ENCODE measurements around the gene NOS3.
"Not testable (repeated sequence)": the region's sequence is repeated elsewhere in the genome, so short reads cannot be mapped to it uniquely, and the experiment has no call there.

NOS3 gene

DNA sequence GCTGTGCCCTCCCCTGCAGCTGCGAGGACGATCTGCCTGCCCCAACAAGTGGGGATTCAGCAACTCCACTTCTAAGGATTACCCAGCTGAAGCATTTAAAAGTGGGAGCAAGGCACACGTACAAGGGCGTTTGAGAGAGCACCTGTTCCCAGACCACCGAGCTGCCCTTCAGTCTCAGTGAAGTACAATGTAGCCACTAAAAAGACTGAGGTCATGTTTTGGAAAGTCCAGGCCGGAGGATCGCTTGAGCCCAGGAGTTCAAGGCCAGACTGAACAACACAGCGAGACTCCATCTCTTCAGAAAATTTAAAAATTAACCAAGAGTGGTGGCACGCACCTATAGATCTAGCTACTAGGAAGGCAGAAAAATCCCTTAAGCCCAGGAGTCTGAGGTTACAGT is 14.7 kb downstream of the NOS3 start:
- no peak for FAIRE-seq

DNA sequence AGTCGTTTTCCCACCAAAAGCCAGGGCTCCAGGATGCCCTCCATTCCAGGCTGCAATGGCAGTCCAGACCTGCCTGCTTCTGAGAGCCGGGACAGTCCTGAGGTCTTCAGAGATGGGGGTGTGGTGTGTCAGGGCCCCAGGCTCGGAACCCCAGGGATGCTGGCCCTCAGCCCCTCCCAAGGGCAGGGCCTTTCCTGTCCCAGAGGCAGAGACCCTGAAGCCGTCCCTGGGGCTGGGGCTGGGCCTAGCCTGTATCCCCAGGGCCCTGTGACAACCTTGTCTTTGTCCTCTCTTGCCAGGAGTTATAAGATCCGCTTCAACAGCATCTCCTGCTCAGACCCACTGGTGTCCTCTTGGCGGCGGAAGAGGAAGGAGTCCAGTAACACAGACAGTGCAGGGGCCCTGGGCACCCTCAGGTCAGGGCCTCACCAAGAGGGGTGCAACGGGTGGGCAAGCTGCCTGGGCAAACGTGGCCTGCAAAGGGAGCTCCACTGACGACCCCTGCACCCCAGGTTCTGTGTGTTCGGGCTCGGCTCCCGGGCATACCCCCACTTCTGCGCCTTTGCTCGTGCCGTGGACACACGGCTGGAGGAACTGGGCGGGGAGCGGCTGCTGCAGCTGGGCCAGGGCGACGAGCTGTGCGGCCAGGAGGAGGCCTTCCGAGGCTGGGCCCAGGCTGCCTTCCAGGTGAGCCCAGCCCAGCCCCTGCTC is 15.9 kb downstream of the NOS3 start:
- no peak for FAIRE-seq

DNA sequence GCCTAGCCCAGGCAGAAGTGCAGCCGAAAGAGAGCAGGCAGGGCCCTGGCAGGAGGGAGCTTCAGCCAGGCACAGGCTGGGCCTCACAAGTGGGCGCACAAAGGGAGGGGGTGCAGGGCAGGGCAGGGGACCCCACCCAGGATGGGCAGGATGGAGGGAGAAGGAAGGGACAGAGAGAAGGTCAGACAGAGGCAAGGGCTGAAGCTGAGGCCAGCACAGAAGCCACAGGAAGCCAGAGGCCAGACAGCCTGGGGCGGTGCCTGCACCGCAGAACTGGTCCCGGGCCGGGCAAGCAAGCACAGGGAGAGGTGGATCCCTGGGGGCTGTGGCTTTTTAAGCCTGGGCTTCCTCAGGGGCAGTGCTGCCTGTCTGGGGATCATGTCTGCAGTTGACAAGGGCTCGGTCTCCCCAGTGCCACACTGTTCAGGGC is 16.7 kb downstream of the NOS3 start:
- no peak for FAIRE-seq

DNA sequence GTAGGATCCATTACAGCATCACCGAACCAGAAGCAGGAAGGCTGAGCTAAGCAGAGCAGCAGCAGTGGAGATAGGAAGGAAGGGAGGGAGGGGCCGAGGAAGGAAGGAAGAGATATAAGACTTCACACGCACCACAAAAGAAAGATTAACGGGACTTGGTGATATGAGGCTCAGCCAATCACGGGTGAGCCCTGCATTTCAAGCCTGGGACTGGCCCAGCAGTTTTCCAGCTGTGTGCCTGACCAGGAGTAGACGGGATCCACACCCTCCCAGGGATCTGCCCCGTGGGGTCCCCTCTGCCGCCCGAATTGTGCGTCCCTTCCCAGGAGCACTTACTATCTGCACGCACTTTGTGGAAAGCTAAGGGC is 17.3 kb downstream of the NOS3 start:
- FAIRE-seq, result no peak

DNA sequence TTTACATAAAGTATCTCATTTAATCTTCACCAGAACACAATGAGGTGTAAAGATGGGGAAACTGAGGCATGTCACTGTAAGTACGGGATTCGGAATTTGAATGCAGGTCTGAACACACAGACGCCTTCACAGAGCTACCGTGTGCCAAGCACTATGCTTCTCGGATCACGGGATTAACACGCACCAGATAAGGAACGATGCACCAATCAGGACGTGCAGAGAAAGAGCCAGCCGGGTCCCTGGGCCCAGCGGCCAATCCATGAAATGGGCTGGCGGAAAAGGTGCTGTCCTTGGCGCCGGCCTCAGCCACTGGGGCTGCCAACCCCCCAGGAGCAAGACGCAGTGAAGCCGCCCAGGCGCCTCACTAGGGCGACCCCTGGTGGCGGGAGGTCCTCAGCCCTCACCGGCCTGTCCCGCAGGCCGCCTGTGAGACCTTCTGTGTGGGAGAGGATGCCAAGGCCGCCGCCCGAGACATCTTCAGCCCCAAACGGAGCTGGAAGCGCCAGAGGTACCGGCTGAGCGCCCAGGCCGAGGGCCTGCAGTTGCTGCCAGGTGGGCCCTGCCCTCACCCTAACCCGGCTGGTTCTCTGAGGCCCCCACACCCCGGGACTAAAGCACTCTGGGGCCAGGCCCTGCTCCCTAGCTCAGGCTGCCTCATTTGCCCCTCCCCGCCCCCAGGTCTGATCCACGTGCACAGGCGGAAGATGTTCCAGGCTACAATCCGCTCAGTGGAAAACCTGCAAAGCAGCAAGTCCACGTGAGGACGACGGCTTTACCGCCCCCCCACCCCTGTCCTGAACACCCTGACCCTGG is 17.9 kb downstream of the NOS3 start:
- no peak for FAIRE-seq

DNA sequence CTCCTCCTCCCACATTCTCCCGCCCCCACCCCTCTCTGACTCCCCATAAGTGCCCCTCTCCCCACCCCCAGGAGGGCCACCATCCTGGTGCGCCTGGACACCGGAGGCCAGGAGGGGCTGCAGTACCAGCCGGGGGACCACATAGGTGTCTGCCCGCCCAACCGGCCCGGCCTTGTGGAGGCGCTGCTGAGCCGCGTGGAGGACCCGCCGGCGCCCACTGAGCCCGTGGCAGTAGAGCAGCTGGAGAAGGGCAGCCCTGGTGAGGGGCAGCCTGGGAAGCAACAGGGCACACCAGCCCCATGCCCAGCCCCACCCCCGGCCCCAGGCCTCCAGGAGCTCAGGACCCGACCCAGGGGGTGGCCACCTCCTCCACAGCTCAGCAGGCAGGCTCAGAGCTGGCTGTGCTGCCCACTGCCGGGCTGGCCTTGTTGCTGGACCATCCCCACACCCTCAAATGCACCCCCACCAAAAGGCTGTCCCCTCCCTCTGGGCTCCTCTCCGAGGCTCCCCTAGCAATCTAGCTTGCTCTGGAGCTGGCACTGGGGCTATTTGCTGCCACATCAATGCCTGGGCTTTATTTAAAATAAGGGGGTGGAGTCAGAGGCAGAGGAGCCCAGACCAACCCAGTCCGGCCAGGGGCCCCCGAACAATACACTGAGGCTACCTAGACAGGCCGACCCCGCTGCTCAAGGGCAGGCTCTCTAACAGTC is 18.7 kb downstream of the NOS3 start:
- FAIRE-seq, result no peak

DNA sequence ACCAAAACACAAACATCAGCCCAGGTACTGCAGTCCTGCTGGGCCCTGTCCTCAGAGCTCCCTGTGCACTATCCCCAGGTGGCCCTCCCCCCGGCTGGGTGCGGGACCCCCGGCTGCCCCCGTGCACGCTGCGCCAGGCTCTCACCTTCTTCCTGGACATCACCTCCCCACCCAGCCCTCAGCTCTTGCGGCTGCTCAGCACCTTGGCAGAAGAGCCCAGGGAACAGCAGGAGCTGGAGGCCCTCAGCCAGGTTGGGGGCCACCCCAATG is 19.2 kb downstream of the NOS3 start:
- no peak for FAIRE-seq

DNA sequence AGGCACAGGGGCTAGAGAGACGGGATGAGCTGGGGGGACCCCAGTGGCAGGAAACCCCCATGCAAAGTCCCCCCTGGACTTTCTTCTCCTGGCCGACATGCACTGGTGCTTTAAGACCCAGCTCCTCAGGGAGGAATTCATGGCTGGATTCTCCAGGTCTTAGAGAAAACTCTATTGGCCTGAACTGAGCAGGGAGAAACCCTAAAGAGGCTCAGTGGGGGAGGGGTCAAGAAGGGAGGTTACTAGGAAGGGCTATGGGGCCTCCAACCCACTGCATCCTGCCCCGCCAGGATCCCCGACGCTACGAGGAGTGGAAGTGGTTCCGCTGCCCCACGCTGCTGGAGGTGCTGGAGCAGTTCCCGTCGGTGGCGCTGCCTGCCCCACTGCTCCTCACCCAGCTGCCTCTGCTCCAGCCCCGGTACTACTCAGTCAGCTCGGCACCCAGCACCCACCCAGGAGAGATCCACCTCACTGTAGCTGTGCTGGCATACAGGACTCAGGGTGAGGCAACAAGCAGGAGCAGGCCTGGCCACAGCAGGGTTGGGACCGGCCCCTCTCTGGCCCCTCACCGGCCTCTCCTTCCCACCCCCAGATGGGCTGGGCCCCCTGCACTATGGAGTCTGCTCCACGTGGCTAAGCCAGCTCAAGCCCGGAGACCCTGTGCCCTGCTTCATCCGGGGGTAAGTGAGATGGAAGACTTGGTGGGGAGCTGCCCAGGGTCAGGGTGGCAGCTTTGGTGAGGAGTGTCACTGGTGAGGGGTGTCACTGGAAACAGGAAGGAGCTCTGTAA is 19.7 kb downstream of the NOS3 start:
- FAIRE-seq, result no peak

DNA sequence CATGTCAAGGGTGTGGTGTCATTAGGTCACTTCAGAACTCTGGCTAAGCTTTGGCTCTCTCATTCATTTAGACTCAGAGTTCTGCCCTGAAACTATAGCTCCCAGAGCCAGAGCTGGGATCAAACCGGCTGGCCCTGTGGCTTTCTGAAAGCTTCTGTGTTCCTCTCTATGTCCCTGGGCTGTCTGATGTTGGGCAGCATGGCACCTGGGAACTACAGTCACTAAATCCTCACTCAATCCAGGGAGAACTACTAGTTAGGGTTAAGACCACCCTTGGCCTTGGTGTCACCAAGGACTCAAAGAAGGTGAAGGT is 20.2 kb downstream of the NOS3 start:
- FAIRE-seq, result no peak

DNA sequence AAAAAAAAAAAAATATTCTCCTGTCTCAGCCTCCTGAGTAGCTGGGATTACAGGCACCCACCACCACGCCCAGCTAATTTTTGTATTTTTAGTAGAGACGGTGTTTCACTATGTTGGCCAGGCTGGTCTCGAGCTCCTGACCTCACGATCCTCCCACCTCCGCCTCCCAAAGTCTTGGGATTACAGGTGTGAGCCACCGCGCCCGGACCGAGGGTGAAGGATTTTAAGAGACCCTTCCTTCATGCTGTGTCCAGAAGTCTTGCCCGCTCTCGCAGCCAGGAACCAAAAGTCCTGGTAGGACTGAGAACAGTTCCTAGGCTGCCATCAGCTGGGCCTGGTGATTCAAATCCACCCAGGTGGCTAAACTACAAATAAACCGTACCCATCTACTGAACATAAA is 20.8 kb downstream of the NOS3 start:
- not testable (repeated sequence) for FAIRE-seq

DNA sequence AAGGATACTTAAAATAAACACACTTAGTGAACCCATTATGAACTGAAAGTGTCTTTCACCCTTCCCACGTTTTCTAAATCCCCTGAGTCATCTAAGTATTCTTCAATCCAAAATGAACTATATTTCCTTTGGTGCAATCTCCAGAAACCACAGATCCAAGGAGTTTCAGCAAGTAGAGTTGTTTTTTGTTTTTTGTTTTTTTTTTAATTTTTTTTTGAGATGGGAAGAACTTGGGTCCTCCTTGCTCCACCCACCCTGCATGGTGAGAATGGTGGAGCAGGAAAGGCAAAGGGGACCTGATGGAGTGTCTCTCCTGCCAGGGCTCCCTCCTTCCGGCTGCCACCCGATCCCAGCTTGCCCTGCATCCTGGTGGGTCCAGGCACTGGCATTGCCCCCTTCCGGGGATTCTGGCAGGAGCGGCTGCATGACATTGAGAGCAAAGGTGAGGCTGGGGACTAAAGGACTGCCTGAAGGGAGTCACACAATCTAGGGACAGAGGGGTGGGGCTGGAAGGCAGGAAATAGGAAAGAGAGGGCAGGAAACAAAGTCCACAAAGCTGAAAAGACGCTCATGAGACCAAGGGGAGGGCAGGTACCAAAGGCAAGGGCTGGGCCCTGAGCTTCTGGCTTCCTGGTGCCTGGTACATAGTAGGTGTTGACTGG is 21.3 kb downstream of the NOS3 start:
- FAIRE-seq, result no peak

DNA sequence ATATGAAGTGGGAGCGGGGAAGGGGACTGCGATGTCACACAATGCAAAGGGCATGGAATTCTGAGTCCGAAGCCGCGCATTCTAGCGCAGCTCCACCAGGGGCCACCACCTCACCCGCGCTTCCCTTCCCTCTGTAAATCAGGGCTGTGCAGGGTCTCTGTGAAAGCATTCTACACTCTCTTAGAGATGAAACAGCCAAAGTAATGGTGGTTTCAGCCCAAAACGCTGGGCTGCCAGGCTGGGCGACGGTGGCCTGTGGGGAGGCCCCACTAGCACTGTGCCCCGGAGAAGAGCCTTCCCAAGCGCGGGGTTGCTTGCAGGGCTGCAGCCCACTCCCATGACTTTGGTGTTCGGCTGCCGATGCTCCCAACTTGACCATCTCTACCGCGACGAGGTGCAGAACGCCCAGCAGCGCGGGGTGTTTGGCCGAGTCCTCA is 22.1 kb downstream of the NOS3 start:
- FAIRE-seq, result no peak

DNA sequence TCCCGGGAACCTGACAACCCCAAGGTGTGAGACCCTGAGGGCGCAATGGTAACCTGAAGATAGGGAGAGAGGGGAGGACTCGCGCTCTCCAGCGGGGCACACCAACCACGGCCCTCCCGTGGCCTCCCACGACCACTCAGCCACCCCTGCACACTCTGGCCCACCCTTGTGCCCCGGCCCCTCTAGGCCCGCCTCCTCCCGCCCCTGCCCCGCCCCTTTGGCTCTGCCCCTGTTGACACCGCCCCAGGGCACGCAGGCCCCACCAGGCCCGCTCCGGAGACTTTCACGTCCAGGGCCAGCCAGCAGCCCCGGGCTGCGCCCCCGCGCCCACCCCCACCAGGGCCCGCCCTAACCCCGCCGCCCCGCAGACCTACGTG is 22.5 kb downstream of the NOS3 start:
- FAIRE-seq, result no peak

DNA sequence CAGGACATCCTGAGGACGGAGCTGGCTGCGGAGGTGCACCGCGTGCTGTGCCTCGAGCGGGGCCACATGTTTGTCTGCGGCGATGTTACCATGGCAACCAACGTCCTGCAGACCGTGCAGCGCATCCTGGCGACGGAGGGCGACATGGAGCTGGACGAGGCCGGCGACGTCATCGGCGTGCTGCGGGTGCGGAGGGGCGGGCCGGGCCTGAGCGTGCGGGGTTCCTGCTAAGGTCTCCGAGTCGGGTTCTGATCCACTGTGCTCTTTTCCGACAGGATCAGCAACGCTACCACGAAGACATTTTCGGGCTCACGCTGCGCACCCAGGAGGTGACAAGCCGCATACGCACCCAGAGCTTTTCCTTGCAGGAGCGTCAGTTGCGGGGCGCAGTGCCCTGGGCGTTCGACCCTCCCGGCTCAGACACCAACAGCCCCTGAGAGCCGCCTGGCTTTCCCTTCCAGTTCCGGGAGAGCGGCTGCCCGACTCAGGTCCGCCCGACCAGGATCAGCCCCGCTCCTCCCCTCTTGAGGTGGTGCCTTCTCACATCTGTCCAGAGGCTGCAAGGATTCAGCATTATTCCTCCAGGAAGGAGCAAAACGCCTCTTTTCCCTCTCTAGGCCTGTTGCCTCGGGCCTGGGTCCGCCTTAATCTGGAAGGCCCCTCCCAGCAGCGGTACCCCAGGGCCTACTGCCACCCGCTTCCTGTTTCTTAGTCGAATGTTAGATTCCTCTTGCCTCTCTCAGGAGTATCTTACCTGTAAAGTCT is 23.1 kb downstream of the NOS3 start:
- no peak for FAIRE-seq

DNA sequence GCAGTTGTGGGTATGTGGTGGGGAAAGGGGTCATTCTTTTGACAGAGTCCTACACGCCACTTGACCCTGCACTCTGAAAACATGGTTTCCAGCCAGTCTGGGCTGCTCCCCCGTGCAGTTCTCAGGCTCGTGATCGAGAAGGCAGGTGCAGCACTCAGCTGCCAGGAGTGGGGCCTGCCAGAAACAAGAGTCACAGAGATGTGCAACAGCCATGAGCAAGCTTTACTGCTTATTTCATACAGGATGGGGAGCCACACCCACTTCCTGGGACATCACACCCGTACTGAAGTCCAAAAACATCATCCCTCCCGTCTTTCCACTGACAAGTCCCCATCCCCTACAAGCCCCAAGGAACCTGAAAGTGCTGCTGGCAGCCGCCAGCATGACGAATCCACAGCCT is 24.1 kb downstream of the NOS3 start:
- no peak for FAIRE-seq

DNA sequence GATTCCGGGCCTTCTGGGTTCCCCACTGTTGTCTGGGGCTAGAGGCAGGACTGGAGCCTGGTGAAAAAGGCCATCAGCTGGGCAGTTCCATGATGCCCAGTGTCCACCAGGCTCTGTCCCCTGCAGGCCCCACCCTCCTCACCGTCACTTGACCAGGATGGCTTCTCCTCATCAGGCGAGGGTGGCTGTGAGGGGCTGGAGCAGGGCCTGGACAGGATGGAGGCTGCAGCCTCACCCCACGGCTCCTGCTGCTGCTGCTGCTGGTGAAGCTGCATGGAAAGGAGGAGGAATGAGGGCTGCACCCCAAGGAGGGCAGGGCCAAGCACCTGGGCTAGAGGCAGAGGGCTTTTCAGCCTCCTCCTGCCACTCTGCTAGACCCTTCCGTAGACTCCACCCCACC is 25.1 kb downstream of the NOS3 start:
- FAIRE-seq, result no peak

DNA sequence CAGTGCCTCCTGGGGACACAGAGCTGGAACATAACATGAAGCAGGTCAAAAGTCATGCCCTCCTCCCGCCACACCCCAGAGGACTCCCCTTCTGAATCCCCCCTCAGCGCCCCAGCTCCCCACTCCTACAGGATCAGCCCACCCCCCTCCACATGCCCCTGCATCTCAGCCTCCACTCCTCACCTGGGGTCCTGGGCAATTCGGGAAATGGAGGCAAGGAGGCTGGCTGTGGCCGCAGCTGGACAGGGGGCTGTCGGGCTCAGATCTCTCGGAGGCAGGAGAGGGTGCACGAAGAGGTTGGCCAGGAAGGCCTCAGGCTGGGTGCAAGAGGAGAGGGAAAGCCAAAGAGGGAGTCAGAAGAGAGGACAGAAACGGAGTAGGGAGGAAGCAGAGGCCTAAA is 25.7 kb downstream of the NOS3 start:
- FAIRE-seq, result no peak

DNA sequence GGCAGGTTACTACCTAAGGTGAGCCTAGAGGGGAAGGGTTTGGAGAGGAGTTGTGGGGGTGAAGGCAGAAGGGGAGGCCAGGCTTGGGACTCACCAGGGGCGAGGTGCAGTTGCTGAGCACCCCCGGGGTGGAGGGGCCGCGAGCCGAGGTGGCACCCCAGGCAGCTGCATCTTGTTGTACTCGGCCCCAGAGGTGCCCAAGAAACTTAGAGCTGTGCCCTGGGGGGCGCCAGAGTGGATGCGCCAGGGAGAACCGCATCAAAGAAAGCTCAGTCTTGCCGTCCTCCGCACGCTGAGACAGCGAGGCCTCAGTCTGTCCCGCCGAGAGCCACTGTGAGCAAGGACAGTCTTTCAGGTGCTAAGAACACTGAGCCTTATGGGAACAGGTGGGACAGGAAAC is 26.1 kb downstream of the NOS3 start:
- FAIRE-seq, result no peak

DNA sequence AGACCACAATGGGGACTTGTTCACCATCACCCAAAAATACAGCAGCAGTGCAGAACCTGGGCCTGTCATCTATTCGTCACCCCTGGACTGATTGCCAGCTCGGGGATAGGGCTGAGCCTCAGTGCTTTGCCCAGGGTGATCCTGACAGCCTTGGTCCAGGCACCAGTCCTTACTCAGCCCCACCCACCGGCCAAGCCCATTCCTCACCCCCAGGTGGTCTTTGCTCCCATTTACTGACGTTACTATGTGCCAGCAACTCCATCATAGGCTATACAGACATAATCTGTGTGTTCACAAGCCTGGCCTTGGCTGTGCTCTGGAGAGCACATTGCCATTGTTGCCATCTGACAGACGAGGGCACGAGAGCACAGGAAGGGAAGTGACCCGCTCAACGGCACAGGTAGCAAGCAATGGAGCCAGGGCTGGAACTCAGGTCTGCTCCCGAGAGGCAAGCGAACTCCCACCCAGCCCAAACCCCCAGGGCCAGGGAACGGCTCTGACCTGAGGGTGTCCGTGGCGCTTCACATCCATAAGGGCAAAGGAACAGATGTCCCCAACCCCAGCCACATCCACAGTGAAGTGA is 26.6 kb downstream of the NOS3 start:
- FAIRE-seq, result no peak

DNA sequence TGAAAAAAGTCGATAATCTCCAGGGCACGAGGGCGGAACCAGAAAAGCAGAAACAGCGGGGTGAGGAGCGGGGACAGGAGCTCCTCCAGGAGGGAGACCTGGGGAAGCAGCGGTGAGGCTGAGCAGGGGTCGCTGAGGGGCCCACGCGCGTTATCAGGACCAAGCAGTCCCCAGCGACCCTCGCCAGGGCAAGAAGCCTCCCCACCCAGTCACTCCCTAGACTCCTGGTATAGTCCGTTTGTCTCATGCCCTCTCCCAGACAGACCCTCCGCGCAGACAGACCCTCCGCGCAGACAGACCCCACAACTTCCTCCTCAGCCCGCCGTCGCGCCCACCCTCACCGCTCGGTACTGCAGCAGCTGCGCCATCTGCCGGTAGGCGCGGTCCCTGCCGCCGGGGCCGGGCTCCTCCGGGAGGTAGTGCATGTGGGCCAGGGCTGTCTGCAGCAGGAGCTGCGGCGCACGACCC is 27.2 kb downstream of the NOS3 start:
- FAIRE-seq, result no peak

DNA sequence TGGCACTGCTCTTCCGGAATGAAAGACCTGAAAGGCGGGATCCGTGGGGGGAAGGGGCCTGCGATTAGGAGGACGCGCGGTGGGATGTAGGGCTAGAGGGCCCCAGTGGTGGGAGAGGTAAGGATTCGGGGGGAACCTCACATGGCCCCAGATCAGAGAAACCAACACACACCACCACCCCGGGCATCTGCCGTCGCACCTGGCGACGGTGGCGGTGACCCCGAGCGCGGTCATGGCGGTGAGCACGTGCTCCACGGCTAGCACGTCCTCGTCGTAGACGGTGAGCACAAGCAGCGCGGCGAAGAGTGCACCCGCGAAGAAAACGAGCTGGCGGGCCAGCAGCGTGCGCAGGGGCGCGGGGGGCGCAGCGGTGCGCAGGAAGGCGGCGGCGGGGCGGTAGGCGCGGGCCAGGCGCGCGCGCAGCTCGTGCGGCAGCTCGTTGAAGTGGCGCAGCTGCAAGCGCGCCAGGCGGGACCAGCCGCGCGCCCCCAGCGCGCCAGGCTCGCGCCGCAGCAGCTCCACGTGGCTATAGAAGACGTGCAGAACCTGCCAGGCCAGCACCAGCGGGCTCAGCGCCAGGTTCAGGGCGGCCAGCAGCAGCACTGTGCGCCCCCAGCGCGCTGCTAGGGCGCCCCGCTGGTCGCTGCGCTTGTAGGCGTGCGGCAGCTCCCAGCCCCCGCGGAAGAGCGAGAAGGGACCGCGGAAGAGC is 27.8 kb downstream of the NOS3 start:
- FAIRE-seq, result no peak
